Left lobe of liver (tissue), 2 donors: ENCODE data around the gene LRRK2. TPM values are rescaled to one million over a fixed set of nuclear protein-coding genes. Genes with fewer than 3 reads are reported as not detected.
"Not testable (repeated sequence)": the region's sequence is repeated elsewhere in the genome, so short reads cannot be mapped to it uniquely, and the experiment has no call there.

Source experiments
- ATAC-seq: fragments of 200-7000 bp; cut with Tn5 transposase; one replicate; pipeline ENCODE4 v1.9.1; 2020; ENCODE audit warnings: mild to moderate bottlenecking, moderate library complexity
- DNase-seq: peaks from one replicate; pipeline ENCODE4 v3.0.0-alpha.2; 2020; ENCODE audit warnings: low spot score
- total RNA-seq: library from RNA; stranded (reverse); gene quantifications from one replicate; pipeline ENCODE4 v1.2.1, GENCODE V29; 2021
- donor health status: DM: no; HTN: no; CAD: no; lungs with moderate emphysema.
- donor health status: DM: no; HTN: yes; CAD: no.

The LRRK2 gene
- total RNA-seq, 1 donor from 2014 or later, result 7.0 TPM

DNA sequence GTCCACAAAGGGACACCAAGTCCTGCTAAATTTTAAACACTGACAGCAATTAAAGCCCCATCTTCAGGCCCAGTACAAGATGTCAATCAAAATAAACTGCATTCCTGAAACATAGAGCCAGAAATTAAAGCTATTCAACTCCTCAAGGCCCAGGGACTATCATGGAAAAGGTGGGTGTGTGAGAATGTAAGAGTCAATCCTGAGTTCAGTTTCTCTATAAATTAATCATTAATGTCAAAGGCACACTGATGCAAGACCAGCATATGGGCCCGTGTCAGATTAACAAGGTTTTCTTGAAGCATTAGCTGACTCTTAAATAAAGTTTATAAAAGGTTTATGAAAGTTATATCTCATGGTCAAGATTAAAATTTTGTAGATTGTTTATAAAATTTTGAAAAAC lies 13.6 kb upstream of the LRRK2 start:
- ATAC-seq, result peak; percentile 48
- DNase-seq, result not testable (repeated sequence)

DNA sequence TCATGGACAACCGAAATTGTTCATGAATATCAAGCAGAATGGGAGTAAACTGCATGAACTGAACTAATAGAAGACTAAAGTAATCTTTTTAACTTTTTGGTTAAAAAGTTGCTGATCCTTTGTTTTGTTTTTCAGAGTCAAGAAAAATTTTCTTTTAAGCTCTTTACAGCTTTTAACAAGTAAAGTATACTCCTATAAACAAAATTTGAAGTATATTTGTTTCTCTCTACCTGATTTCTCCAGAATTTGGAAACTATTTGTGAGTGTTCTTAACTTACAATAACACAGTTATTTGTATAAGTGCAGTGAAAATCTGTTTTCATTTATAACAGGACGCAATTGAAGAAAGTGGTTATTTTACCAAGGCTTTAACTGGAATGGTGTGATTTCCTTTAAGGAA lies 12.2 kb upstream of the LRRK2 start:
- no peak for DNase-seq
- no peak for ATAC-seq

DNA sequence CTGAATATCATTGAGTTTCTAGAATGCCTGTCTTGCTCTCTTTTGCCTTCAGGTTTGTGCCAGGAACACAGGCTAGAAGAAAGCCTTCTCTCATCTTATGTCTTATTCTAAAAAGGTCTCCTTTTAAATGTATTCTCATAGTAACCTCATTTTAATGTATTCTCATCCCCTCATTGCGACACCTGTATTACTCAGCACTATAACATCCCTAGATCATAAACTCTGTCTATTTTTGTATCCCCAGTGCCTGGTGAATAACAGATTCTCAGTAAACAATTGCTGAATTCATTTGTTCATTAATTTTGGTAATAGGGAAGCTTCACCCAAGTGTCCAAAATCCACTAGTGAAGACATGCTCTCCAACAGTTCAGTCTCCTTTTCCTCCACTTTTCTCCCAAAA lies 8.8 kb upstream of the LRRK2 start:
- ATAC-seq (no peak), DNase-seq (no peak)

DNA sequence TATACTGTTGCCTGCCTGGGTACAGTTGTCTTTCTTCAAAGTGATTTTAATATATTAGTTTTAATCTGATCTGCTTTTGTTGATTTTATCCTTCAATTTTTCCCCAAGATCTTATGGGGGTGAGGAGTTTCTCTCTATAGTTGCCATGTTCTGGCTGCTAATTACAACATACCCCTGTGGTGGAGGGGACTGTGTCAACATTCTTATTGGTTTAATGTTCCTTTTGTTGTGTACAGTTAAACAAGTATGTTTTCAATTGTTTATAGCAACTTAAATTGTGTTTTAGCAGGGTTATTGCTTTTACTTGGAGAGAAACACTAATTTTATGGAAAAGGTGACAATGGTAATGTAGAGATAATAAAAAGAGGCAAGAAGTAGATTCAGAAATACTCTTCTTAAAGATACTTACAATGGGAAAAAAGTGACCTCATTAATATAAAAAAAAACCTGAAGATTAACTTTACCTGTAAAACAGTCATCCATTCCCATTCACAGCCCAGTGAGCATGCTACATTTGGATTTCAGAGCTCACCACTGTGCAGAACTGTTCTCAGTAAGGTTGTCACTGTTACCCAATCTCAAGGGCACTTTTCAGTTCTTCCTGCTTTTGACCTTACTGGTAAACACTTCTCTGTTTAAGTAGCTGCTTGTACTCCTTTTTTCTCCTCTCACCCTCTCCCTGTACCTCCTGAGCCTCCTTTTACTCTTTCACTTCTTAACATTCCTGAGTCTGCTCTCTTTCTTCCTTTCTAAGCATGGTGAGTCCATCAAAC lies 8.1 kb upstream of the LRRK2 start:
- DNase-seq (no peak), ATAC-seq (peak; percentile 62)

DNA sequence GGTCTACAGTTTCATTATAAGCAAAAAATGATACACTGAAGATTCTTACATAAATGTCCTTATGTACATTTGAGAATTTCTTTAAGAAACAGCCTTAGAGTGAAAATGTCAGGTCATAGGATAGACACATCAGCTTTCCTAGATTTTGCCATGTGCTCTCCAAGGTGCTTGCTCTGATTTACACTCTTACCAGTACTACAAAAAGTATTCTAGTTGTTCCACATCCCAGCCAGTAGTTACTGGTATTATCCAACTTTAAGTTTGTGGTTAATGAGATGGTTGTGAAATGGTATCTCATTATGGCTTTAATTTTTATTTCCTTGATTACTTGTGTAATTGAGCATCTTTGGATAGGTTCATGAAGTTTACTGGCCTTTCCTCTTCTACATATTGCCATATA lies 5.0 kb upstream of the LRRK2 start:
- DNase-seq, result no peak
- no peak for ATAC-seq

DNA sequence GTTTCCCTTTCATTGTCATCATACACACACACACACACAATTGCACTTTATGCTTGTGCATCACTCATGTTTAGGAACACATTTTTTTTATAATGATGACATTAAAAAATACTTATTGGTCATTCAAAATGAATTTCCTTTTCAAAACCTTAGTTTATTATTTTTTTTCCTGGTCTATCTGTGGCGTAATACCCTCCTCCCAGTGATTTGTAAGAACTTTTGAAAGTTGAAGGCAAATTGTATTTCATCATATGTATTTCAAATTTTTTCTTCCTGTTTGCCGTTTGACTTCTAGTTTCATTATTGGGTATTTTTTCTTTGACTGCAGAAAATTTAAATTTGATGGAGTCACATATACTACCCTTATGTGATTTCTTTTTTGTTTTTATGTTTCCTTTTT lies 2.5 kb upstream of the LRRK2 start:
- DNase-seq, result no peak
- ATAC-seq, result no peak

DNA sequence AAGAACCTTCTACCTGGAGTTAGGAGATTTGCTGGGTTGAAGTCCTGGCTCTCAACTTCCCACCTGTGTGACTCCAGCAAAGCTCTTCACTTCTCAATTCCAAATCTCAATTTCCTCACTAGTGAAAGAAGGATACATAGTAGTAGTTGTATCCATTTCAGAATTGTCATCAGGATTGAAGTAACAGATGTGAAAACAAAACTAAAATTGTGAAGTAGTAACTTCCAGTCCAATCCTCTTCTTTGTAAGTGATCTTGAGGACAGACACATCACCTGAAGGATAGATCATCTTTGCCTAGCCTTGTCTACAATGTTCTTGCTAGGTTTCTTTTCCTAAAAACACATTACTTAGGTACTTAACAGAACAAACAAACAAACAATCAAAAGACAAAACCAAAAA lies 1.2 kb upstream of the LRRK2 start:
- no peak for ATAC-seq
- DNase-seq, result no peak

DNA sequence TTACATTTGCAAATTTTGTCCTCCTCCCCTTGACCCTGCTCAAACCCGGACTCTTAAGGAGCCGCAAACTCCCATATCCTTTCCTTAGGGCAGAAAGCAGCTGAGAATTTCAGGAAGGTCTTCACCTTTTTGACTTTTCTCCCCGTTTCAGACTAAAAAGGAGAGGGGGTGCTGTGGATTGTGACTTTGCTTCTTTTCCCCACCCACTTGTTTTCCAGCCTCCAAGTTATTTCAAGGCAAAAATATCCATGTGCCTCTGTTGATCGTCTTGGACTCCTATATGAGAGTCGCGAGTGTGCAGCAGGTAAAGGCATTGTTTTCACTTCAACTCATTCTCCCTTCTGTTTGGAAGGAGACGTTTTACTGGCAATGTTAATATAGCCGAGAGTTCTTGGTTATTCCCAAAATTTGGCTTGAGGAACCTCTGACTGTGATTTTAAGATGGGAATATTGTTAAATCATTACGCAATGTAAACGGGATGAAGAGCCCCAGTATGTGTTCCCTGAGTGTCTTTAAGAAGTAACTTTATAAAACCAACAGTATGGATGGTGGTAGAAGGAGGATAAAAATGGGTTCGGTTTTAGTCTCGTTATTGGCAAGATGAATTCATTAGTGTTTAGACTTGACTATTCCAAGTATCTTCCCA lies 663 bp downstream of the LRRK2 start:
- ATAC-seq, result peak; percentile 11

DNA sequence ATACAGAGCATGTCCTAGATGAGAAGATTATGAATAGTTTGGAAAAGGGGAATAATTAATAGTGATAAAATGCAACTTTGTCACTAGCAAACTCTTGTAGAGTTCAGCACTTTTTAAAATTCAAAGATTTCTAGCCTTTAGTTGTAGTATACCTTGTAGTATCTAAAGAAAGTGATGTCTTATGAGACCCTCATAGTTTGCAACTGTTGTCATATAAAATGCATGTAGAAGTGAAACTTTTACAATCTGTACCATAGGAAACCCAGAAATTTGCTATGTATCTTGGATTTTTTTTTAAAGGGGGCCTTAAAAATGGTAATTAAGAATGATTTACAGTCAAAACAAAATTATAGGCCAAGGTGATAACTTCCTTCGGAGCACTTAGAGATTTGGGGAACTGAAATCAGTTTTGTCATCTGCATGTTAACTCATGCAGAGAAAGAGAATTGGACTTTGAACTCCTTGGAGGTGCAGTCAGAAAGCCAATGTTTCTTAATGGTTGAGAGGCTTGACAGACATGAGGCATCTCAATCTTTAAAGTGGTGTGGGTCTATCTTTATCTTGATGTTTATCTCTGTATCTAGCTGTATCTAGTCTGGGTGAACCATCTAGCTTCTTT lies 1.3 kb downstream of the LRRK2 start:
- DNase-seq, result no peak
- ATAC-seq, result no peak

More for the DNA sequence above, 663 bp downstream of the LRRK2 start:
- DNase-seq, result no peak

DNA sequence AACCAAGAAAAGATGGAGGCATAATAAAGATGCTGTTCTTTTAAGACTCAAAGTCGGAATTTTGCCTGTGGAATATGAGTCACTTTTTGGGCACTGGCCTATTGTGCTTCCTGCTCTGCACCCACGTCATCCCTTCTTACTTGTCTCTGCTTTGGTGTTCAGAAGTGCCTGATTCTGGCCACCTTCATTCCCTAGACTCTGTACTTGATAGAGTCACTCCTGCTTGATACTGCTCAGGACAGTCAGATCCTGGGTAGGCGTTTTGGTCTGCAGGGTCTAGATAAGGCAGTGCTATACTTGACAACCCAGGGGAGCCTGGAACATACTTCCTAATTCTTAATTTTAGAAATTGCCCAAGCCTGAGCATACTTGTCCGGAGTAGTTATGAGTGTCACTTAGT lies 1.9 kb downstream of the LRRK2 start:
- ATAC-seq (no peak), DNase-seq (no peak)

DNA sequence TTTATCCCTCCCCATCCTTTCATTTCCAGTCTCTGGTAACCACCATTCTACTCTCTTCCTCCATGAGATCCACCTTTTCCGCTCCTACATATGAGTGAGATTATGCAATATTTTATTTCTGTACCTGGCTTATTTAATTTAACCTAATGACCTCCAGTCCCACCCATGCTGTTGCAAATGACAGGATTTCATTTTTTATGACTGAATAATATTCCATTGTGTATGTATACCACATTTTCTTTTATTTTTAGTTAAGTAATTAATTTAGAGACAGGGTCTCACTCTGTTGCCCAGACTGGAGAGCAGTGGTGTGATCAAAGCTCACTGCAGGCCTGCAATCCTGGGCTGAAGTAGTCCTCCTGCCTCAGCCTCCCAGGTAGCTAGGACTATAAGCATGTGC lies 2.6 kb downstream of the LRRK2 start:
- no peak for ATAC-seq
- DNase-seq, result no peak

DNA sequence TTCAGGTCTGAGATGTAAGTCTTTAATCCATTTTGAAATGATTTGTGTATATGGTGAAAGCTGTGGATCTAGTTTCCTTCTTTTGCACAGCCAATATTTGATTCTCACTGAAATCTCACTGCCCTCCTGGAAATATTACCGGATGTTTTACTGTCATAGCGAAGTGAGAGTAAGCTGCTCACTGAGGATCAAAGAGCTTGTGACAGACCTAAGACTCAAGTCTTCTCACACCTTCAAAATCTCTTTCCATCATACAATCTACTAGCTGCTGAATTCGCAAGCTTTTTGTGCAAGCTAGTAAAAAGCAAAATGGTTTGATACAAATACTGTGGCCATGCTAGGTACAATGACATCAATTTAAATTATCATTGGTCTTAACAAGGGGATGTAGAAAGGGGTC lies 3.9 kb downstream of the LRRK2 start:
- ATAC-seq, result no peak
- DNase-seq, result no peak

DNA sequence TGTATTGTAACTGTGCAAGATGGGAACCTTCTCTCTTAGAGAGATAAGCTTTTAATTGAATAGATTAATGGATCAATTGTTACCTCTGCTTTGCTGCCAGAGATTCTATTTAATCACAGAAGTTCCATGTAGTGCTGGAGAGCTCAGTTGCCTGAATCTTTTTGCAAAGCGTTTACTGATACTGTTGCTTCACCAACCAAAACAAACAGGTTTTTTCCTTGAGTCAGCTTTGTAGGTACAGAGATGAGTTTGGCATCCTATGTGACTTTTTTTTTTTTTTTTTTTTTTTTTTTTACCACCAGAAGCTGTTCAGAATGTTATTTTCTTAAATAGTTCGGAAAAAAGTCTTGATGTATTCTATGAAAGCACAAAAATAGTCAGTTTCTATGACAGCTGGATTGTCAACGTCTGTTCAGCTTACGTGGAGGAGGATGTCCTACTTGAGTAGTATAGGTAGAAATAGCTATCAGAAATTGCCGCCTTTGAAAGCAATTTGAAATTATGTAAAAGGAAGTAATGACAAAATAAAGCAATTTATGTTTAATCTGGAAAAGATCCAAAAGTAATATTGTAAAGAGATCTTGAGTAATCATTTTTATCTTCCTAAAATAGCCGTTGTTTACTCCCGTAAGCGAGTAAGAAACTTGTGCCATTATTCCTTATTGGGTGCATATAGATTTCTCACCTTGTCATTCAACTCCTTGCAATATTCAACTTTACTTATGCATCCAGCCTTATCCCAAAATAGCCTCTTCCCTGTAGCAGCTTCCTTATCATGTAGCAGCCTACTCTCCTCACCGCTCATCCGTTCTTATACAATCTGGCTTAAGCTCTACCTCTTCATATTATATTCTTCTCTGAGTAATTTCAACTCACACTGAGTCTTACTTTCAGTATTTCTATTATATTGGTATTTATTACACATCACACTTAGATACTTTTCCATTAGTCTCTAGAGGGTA lies 5.2 kb downstream of the LRRK2 start:
- ATAC-seq (peak; percentile 6), DNase-seq (no peak)

DNA sequence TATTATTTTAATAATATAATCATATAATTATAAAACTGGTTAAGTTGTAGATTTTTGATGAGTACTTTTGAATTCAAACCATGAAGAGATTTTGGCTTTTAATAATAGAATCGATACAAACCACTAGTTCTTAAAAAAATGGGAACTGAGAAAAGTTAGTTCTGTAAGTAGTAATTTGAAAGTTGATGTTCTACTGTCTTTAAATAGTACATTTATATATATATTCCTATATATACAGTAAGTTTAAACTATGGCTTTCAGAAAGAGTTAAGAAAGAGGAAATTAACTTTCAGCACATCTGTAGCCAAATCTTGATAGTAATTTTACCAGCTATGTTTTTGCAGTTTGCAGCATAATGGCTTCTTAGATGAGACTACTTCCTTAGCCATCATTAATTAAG lies 7.8 kb downstream of the LRRK2 start:
- ATAC-seq (no peak), DNase-seq (no peak)

DNA sequence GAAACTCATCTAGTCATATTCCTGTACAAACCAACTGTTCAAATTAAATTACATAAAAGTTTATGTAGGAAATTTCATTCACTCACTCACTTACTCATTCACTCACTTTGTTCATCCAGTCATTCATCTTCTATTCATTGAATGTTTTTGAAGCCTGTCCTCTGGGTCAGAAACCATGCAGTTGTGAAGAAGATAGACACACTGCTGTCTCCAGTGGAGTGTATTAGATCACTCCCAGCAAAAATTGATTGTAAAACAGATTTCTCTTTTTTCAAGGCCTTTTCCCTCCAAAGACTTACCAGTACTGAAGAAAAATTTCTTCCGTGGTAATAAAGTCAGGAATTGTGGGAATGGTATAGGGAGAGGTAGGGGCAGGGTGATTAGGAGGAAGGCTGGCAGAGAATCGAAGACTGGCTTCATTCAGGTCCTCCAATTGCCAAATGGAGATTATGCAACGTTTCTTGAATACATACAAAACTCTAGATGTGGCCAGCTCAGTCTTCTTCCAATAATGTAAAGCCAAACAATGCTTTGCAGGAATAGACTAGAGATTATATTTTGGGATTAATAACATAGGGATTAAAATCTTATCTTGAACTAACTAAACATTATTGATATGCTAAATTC lies 9.1 kb downstream of the LRRK2 start:
- peak; percentile 83 for ATAC-seq

DNA sequence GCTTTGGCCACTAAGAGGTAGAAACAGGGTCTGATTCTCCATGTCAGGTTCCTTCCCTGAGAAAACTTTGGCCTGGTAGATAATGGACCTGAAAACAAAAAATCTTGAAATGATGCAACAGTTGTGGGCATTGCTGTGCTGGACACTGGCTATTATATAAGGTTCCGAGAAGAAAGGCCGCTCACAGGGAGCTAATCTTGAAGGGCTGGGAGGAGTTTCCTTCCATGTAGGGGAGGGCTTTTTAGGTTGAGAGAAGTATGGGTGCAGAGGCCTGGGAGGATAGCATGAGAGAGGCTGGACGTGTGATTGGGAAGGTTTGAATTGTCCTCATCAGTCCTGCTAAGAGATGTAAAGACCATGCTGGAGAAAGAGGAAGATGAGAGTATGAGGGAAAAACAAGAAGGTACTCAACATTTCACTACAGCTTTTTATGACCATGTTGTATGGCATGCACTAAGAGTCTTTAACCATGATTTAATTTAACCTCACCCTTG lies 11.6 kb downstream of the LRRK2 start:
- ATAC-seq, result no peak
- DNase-seq, result no peak

More for the DNA sequence above, 9.1 kb downstream of the LRRK2 start:
- no peak for DNase-seq

DNA sequence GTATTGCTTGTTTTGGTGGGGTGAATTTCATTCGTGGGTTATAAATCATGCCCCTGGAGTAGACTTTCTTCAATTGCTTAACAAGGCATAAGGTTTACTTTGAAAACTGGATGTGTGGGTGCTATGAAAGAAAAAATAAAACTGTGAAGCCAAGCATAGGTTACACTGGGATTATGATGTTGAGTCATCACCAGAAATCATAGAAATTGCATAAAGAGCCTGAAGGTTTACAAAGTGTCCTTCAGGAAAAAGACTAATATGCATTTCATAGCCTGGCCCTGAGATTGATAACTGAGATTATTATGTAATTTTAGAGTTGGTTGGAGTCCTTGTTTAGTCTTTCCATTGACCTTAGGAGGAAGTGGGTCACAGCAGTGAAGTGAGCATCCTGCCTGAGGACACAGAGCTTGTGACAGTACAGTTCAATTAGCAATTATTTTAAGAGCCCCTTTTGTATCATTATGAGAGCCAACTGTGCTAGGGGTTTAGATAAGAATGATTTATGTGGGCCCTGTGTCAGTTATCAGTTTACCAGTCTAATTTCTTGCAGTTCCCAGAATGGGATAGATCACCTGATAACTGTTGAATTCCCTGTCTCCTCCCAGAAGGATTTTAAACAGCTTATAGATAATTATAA lies 13.6 kb downstream of the LRRK2 start:
- ATAC-seq, result no peak
- no peak for DNase-seq

DNA sequence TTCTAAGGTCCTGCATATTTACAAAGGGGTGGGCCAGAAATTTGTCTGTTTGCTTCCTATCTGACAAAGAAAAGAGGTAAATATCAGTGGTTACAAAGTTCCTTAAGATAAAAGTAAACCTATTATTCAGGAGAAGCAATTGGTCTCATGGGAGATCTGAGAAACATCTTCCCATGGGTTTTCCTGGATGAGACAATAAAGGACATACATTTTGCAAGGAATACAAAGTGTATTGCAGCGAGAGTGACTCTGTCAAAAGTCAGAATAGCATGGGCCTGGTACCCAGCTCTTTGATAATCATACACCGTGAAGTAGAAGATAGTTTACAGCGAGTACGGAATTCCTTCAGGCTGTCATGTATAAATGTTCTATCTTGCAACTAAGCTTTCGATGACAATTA lies 14.2 kb downstream of the LRRK2 start:
- DNase-seq, result no peak
- ATAC-seq, result no peak

DNA sequence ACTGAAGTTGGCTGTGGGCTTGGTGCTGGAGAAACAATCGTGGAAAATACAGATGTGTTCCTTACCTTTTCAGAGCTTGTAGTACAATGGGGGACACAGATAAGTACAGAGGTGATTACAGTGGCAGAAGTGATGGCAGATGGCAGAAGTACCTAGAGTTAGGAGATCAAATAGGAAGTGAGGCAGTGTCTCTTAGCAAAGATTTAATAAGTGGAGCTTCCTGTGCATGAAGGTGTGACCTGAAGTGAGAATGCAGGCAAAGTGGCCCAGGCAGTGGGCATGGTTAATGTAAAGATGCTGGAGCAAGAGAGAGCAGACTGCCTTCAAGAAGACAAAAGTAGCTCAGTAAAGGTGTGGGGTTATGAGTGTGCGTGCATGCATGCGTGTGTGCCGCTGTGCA lies 16.0 kb downstream of the LRRK2 start:
- ATAC-seq, result no peak
- no peak for DNase-seq

DNA sequence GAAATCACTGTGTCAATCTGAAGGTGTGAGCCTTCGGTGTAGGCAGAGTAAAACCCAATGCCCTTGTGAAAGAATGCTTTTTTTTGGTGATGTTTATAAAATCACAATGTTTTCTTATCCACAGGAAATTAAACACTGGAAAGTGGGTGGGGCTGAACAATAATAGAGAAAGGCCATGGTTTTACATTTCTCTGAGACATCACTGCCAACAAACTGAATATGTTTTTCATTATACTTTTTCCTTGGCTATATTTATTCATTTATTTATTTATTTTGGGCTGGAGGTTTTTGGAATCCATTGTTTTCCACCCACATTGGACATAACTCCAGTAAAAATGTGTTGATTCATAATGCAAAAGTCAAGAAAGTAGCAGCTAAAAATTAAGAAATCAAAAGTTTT lies 16.9 kb downstream of the LRRK2 start:
- no peak for DNase-seq
- ATAC-seq, result no peak
